Activated T-helper 1 cell treated with anti-CD3 and anti-CD28 coated beads, Interleukin-12 subunit alpha, Interleukin-12 subunit beta, Interleukin-2, Interleukin-4 antibody, amounts not matched to agents 30 ng/mL and 10 ng/mL and 1 ng/mL, durations not matched to agents 14 hours and 24 hours and 36 hours (primary cell): ENCODE measurements around the gene PLD5. TPM values are rescaled to one million over a fixed set of nuclear protein-coding genes. Genes with fewer than 3 reads are reported as not detected.
"Not testable (repeated sequence)": the region's sequence is repeated elsewhere in the genome, so short reads cannot be mapped to it uniquely, and the experiment has no call there.

Experiments used
- DNase-seq: peaks from one replicate; pipeline ENCODE4 v3.0.0; 2021; ENCODE audit warnings: low spot score
- H3K27ac Mint-ChIP-seq: one replicate; pipeline ENCODE4 v1.8.0; 2021; ENCODE audit warnings: mild to moderate bottlenecking, mixed read lengths
- H3K27me3 Mint-ChIP-seq: one replicate; pipeline ENCODE4 v1.8.0; 2022; ENCODE audit warnings: mild to moderate bottlenecking, moderate library complexity, mixed read lengths; ENCODE audit not compliant: insufficient read depth
- H3K36me3 Mint-ChIP-seq: one replicate; pipeline ENCODE4 v1.8.0; 2021; ENCODE audit warnings: low read depth, mixed read lengths
- H3K4me1 Mint-ChIP-seq: one replicate; pipeline ENCODE4 v1.8.0; 2021; ENCODE audit warnings: low read depth, mixed read lengths
- H3K4me3 Mint-ChIP-seq: one replicate; pipeline ENCODE4 v1.8.0; 2021; ENCODE audit warnings: mild to moderate bottlenecking, moderate library complexity, mixed read lengths
- H3K9me3 Mint-ChIP-seq: one replicate; pipeline ENCODE4 v1.8.0; 2021; ENCODE audit warnings: mixed read lengths
- intact Hi-C: fragments of 100-400 bp; cut with micrococcal nuclease; formaldehyde crosslinking; loops from one replicate; pipeline ENCODE4 v1.15.1; 2024
- total RNA-seq: library from RNA; stranded (reverse); gene quantifications from 2 replicates; pipeline ENCODE4 v1.2.3, GENCODE V29; 2022

PLD5 gene
- total RNA-seq, 1 donor from 2014 or later: not detected

DNA sequence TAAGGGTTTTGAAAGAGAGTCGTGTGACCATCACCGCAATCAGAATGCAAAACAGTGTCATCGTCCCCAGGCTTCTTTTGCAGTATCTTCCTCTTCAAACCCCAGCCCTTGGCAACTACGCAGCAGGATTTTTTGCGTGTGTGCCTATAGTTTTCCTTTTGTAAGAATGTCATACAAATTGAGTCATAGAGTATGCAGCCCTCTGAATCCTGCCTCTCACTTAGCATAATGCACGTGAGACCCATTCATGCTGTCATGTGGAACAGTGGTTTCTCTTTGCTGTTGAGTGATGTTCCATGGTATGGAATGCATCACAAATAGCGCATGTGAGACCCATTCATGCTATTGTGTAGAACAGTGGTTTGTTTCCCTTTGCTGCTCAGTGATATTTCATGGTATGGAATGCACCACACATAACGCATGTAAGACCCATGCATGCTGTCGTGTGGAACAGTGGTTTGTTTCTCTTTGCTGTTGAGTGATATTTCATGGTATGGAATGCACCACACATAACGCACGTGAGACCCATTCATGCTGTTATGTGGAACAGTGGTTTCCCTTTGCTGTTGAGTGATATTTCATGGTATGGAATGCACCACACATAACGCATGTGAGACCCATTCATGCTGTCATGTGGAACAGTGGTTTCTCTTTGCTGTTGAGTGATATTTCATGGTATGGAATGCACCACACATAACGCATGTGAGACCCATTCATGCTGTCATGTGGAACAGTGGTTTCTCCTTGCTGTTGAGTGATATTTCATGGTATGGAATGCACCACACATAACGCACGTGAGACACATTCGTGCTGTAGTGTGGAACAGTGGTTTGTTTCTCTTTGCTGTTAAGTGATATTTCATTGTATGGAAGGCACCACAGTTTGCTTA is 299.4 kb downstream of the PLD5 start:
- H3K27ac Mint-ChIP-seq: not testable (repeated sequence)

GRCh38 chr1:242224461-242224860 is 300.0 kb downstream of the PLD5 start:
- intact Hi-C loops: no loop called here
- Mint-ChIP-seq H3K27ac (no peak overlapping the region), H3K9me3 (no peaks in the 10 kb centered on the region), H3K4me3 (no peak overlapping the region), H3K4me1 (no peaks in the 10 kb centered on the region), H3K36me3 (no peaks in the 10 kb centered on the region), H3K27me3 (no peaks in the 10 kb centered on the region)
- no peak for DNase-seq

More for the DNA sequence above, 299.4 kb downstream of the PLD5 start:
- H3K4me3 Mint-ChIP-seq, H3K4me1 Mint-ChIP-seq, H3K9me3 Mint-ChIP-seq, intact Hi-C loops, H3K27me3 Mint-ChIP-seq, DNase-seq, H3K36me3 Mint-ChIP-seq: not testable (repeated sequence)

GRCh38 chr1:242219905-242220304 is 304.6 kb downstream of the PLD5 start:
- Mint-ChIP-seq H3K9me3 (peaks cover 5% of the 10 kb centered on the region), H3K27ac (no peak overlapping the region), H3K36me3 (no peaks in the 10 kb centered on the region), H3K4me3 (no peak overlapping the region), H3K27me3 (no peaks in the 10 kb centered on the region), H3K4me1 (no peaks in the 10 kb centered on the region)
- intact Hi-C loops: no loop called here
- no peak for DNase-seq

GRCh38 chr1:242219298-242219901 is 305.1 kb downstream of the PLD5 start:
- intact Hi-C loops: no loop called here
- Mint-ChIP-seq H3K27ac (no peak overlapping the region), H3K9me3 (peaks cover 5% of the 10 kb centered on the region), H3K36me3 (no peaks in the 10 kb centered on the region), H3K4me3 (no peak overlapping the region), H3K27me3 (no peaks in the 10 kb centered on the region), H3K4me1 (no peaks in the 10 kb centered on the region)
- no peak for DNase-seq

DNA sequence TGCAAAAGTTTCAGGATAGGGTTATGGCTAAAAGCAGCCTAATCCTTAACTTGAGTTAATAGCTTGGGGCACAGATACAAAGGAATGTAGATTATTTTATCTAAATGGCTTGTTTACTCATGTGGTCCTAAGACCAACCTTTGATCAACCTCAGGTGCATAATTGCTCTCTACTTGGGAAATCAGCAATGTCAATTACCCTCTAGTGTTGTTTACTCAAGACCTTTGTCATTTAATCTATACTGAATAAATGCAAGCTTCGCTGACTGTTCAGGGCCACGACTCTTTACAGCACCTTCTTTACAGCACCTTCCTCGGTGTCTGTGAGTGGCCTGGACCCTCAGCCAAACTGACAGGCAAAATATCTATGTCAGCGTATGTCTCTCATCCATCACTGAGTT is 308.1 kb downstream of the PLD5 start:
- Mint-ChIP-seq H3K9me3 (peaks cover 5% of the 10 kb centered on the region), H3K4me1 (no peaks in the 10 kb centered on the region), H3K27me3 (no peaks in the 10 kb centered on the region), H3K27ac (no peak overlapping the region), H3K36me3 (no peaks in the 10 kb centered on the region), H3K4me3 (no peak overlapping the region)
- no peak for DNase-seq
- intact Hi-C loops: no loop called here

- H3K27ac Mint-ChIP-seq, DNase-seq, H3K36me3 Mint-ChIP-seq, H3K9me3 Mint-ChIP-seq, intact Hi-C loops, H3K27me3 Mint-ChIP-seq, H3K4me3 Mint-ChIP-seq, H3K4me1 Mint-ChIP-seq: not testable (repeated sequence)
Observed at GRCh38 chr1:242214455-242214854, 310.0 kb downstream of the PLD5 start.

GRCh38 chr1:242212961-242213360 is 311.5 kb downstream of the PLD5 start:
- H3K4me1 Mint-ChIP-seq, H3K4me3 Mint-ChIP-seq, intact Hi-C loops, H3K27ac Mint-ChIP-seq, H3K36me3 Mint-ChIP-seq, H3K9me3 Mint-ChIP-seq, H3K27me3 Mint-ChIP-seq, DNase-seq: not testable (repeated sequence)

- no peaks in the 10 kb centered on the region for H3K27me3 Mint-ChIP-seq
- H3K4me1 Mint-ChIP-seq: no peaks in the 10 kb centered on the region
- no peaks in the 10 kb centered on the region for H3K36me3 Mint-ChIP-seq
- H3K4me3 Mint-ChIP-seq: no peak overlapping the region
- H3K9me3 Mint-ChIP-seq: peaks cover 5% of the 10 kb centered on the region
- intact Hi-C loops: no loop called here
- H3K27ac Mint-ChIP-seq: no peak overlapping the region
- DNase-seq: no peak
Observed at GRCh38 chr1:242212401-242212800, 312.1 kb downstream of the PLD5 start.

GRCh38 chr1:242211254-242212022 is 313.1 kb downstream of the PLD5 start:
- intact Hi-C loops: no loop called here
- H3K27ac Mint-ChIP-seq: no peak overlapping the region

GRCh38 chr1:242210316-242210715 is 314.2 kb downstream of the PLD5 start:
- DNase-seq, H3K9me3 Mint-ChIP-seq, H3K36me3 Mint-ChIP-seq, H3K27ac Mint-ChIP-seq, H3K27me3 Mint-ChIP-seq, intact Hi-C loops, H3K4me1 Mint-ChIP-seq, H3K4me3 Mint-ChIP-seq: not testable (repeated sequence)

More at GRCh38 chr1:242211254-242212022, 313.1 kb downstream of the PLD5 start:
- H3K36me3 Mint-ChIP-seq: no peaks in the 10 kb centered on the region
- H3K9me3 Mint-ChIP-seq: peaks cover 5% of the 10 kb centered on the region
- no peaks in the 10 kb centered on the region for H3K27me3 Mint-ChIP-seq
- DNase-seq: no peak
- no peaks in the 10 kb centered on the region for H3K4me1 Mint-ChIP-seq
- no peak overlapping the region for H3K4me3 Mint-ChIP-seq

DNA sequence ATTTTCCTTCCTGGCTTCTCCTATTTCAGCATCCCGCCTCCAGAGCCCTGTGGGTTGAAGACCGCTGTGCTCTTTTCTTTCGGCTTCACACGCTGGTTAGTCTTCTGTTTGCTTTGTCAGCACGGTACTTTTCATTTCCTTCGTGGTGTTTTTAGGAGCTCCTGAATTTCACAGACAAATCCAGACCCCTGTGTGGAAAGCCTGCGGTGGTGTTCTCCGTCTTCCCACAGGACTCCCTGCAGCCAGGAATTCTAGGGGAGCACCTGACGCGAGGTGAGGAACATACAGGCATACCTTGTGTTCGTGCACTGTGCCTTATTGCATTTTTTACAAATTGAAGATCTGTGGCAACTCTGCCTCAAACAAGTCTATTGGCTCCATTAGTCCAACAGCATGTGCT is 315.4 kb downstream of the PLD5 start:
- Mint-ChIP-seq H3K27ac (no peak overlapping the region), H3K4me3 (no peak overlapping the region), H3K36me3 (no peaks in the 10 kb centered on the region), H3K9me3 (no peaks in the 10 kb centered on the region), H3K4me1 (no peaks in the 10 kb centered on the region), H3K27me3 (peaks cover 3% of the 10 kb centered on the region)
- DNase-seq: no peak
- intact Hi-C loops: no loop called here

- Mint-ChIP-seq H3K4me3 (no peak overlapping the region), H3K9me3 (no peaks in the 10 kb centered on the region), H3K36me3 (no peaks in the 10 kb centered on the region), H3K27me3 (peaks cover 3% of the 10 kb centered on the region), H3K27ac (no peak overlapping the region), H3K4me1 (no peaks in the 10 kb centered on the region)
- no peak for DNase-seq
- intact Hi-C loops: no loop called here
Observed at GRCh38 chr1:242208021-242208420, 316.5 kb downstream of the PLD5 start.

- Mint-ChIP-seq H3K9me3 (no peaks in the 10 kb centered on the region), H3K27me3 (peaks cover 3% of the 10 kb centered on the region), H3K4me1 (no peaks in the 10 kb centered on the region), H3K36me3 (no peaks in the 10 kb centered on the region), H3K4me3 (no peak overlapping the region), H3K27ac (no peak overlapping the region)
- no peak for DNase-seq
- intact Hi-C loops: no loop called here
Observed at GRCh38 chr1:242206994-242207393, 317.5 kb downstream of the PLD5 start.
